Measurements from ENCODE around the gene GRM2. TPM values are rescaled to one million over a fixed set of nuclear protein-coding genes. Genes with fewer than 3 reads are reported as not detected.
A peak's percentile ranks its signal among the peaks of the same experiment; 100 is the strongest.

Gene GRM2
- total RNA-seq, 1 donor from 2014 or later, result under 0.01 TPM

GRCh38 chr3:51705276-51706020, 1.4 kb upstream of the GRM2 start:
- DNase-seq (ENCODE audit: low read depth in 2 of 2), result no peak

GRCh38 chr3:51706021-51706485, 815 bp upstream of the GRM2 start:
- no peak for DNase-seq (ENCODE audit: low read depth in 2 of 2)

GRCh38 chr3:51708216-51708845, 1.5 kb downstream of the GRM2 start:
- no peak for DNase-seq (ENCODE audit: low read depth in 2 of 2)

GRCh38 chr3:51709004-51709420, 2.1 kb downstream of the GRM2 start:
- DNase-seq (ENCODE audit: low read depth in 2 of 2), result no peak

- no peak for DNase-seq (ENCODE audit: low read depth in 2 of 2)
Observed at GRCh38 chr3:51709675-51710074, 2.8 kb downstream of the GRM2 start.

GRCh38 chr3:51710631-51711351, 3.9 kb downstream of the GRM2 start:
- no peak for DNase-seq (ENCODE audit: low read depth in 2 of 2)

- DNase-seq (ENCODE audit: low read depth in 2 of 2), result no peak
Observed at GRCh38 chr3:51711352-51712037, 4.6 kb downstream of the GRM2 start.

- no peak for DNase-seq (ENCODE audit: low read depth in 2 of 2)
Observed at GRCh38 chr3:51712038-51712420, 5.2 kb downstream of the GRM2 start.

- DNase-seq (ENCODE audit: low read depth in 2 of 2), result no peak
Observed at GRCh38 chr3:51712511-51712931, 5.7 kb downstream of the GRM2 start.

GRCh38 chr3:51712963-51713362, 6.1 kb downstream of the GRM2 start:
- DNase-seq (ENCODE audit: low read depth in 2 of 2), result no peak

GRCh38 chr3:51715231-51715976, 8.5 kb downstream of the GRM2 start:
- DNase-seq (ENCODE audit: low read depth in 2 of 2), result no peak

- no peak for DNase-seq (ENCODE audit: low read depth in 2 of 2)
Observed at GRCh38 chr3:51715977-51716294, 9.1 kb downstream of the GRM2 start.

GRCh38 chr3:51716805-51717204, 9.9 kb downstream of the GRM2 start:
- no peak for DNase-seq (ENCODE audit: low read depth in 2 of 2)

- DNase-seq (ENCODE audit: low read depth in 2 of 2), result no peak
Observed at GRCh38 chr3:51717446-51717845, 10.6 kb downstream of the GRM2 start.

- DNase-seq (ENCODE audit: low read depth in 2 of 2), result no peak
Observed at GRCh38 chr3:51717947-51718346, 11.1 kb downstream of the GRM2 start.

- DNase-seq (ENCODE audit: low read depth in 2 of 2), result peak; percentile 57 to 59
Observed at GRCh38 chr3:51718547-51719409, 11.9 kb downstream of the GRM2 start.

- no peak for DNase-seq (ENCODE audit: low read depth in 2 of 2)
Observed at GRCh38 chr3:51719410-51720025, 12.7 kb downstream of the GRM2 start.

- no peak for DNase-seq (ENCODE audit: low read depth in 2 of 2)
Observed at GRCh38 chr3:51720292-51721061, 13.6 kb downstream of the GRM2 start.
